Measurements from ENCODE around the gene TAS2R50. TPM values are rescaled to one million over a fixed set of nuclear protein-coding genes. Genes with fewer than 3 reads are reported as not detected.
"Not testable (repeated sequence)": the region's sequence is repeated elsewhere in the genome, so short reads cannot be mapped to it uniquely, and the experiment has no call there.

The TAS2R50 gene, protein sequence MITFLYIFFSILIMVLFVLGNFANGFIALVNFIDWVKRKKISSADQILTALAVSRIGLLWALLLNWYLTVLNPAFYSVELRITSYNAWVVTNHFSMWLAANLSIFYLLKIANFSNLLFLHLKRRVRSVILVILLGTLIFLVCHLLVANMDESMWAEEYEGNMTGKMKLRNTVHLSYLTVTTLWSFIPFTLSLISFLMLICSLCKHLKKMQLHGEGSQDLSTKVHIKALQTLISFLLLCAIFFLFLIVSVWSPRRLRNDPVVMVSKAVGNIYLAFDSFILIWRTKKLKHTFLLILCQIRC
- total RNA-seq (2021; fragmentation: NEBNext Ultra II Directional; extraction: Animal tissue kit (Norgen Biotek cat#: 25700)) = under 1 TPM in 4 of 6 experiments, not detected in 2; 0.19 to 0.32 (median 0.22) TPM
- long read RNA-seq = 0 reads

DNA sequence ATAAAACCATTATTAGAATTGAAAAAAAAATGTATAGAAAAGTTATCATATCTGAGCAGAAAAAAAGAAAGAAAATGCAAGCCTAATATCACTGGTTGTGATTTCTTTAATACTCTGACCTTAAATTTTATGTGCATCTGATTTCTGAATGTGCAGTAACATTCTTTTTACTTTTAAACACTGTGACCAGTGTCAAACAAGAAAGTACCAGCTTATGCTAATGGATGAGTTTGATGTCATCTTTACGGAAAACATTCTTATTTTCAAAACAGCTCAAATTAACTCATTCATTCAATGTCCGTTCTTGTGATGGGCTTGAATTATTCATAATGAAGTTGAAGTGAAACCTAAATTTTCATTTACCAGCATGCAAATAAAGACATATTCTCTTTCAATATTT, at the start of gene TAS2R50:
Gene TAS2R50 (minus strand): TSS at position 101 of the 400 bp plus-strand sequence. CDS start 52 bp downstream, at position 49.
- no peak within 1 kb of the TSS for H3K27ac Mint-ChIP-seq
- H3K36me3 Mint-ChIP-seq (ENCODE audit: low read depth) = peaks cover 17% of the 10 kb centered on the region
- DNase-seq = no peak
- H3K4me3 Mint-ChIP-seq = no peak within 1 kb of the TSS
- peaks cover 6% of the 10 kb centered on the region; the same call in 1 of the 2 replicates for H3K9me3 Mint-ChIP-seq
- H3K4me1 Mint-ChIP-seq (ENCODE audit: low read depth) = no peaks in the 10 kb centered on the region
- TF ChIP-seq, protein P1, sequence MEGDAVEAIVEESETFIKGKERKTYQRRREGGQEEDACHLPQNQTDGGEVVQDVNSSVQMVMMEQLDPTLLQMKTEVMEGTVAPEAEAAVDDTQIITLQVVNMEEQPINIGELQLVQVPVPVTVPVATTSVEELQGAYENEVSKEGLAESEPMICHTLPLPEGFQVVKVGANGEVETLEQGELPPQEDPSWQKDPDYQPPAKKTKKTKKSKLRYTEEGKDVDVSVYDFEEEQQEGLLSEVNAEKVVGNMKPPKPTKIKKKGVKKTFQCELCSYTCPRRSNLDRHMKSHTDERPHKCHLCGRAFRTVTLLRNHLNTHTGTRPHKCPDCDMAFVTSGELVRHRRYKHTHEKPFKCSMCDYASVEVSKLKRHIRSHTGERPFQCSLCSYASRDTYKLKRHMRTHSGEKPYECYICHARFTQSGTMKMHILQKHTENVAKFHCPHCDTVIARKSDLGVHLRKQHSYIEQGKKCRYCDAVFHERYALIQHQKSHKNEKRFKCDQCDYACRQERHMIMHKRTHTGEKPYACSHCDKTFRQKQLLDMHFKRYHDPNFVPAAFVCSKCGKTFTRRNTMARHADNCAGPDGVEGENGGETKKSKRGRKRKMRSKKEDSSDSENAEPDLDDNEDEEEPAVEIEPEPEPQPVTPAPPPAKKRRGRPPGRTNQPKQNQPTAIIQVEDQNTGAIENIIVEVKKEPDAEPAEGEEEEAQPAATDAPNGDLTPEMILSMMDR (IDR thresholded peaks at IDR 0.05) = no peak
- H3K27me3 Mint-ChIP-seq (ENCODE audit: insufficient read depth) = no peaks in the 10 kb centered on the region

DNA sequence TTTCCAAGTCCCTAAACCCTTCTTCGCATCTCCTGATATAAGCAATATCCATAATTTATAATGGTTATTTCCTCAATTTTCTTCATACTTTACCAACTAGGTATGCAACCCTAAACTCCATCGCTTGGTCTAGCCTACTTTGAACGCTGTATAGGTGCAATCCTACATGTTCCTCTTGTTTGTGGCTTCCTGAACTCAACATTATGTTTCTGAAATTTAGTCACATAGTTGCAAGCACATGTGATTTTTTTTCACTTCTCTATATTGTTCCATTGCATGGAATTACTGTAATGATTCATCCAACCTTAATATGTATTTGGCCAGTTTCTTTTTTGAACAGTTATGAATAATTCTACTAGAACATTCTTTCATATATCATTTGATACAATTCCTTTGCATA, 47.2 kb upstream of the TAS2R50 start:
- H3K4me1 Mint-ChIP-seq (ENCODE audit: low read depth); H3K4me3 Mint-ChIP-seq; H3K9me3 Mint-ChIP-seq; H3K27ac Mint-ChIP-seq; H3K27me3 Mint-ChIP-seq (ENCODE audit: insufficient read depth); DNase-seq: not testable (repeated sequence)
- H3K36me3 Mint-ChIP-seq (ENCODE audit: low read depth) = peaks cover 15% of the 10 kb centered on the region

DNA sequence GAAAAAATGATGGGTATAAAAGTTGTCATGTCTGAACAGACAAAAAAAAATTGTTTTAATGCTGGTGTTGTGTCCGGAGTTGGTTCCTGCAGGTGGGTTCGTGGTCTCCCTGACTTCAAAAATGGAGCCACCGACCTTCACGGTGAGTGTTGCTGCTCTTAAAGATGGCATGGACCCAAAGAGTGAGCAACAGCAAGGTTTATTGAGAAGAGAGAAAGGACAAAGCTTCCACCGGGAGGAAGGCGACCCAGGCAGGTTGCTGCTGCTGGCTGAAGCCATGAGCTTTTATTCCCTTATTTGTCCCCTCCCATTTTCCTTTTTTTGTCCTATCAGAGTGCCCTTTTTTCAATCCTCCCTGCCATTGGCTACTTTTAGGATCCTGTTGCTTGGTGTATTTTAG, 44.6 kb upstream of the TAS2R50 start, which contains the start of gene TAS2R31:
Gene TAS2R31 (minus strand): TSS at position 101 of the 400 bp plus-strand sequence. CDS start 72 bp downstream, at position 29.
- Mint-ChIP-seq H3K27me3 (ENCODE audit: insufficient read depth) (no peaks in the 10 kb centered on the region), H3K27ac (no peak within 1 kb of the TSS), H3K4me3 (no peak within 1 kb of the TSS), H3K36me3 (ENCODE audit: low read depth) (peaks cover 16% of the 10 kb centered on the region), H3K4me1 (ENCODE audit: low read depth) (no peaks in the 10 kb centered on the region), H3K9me3 (no peaks in the 10 kb centered on the region)
- TF ChIP-seq, protein P1 (IDR thresholded peaks at IDR 0.05) = no peak
- DNase-seq = no peak

DNA sequence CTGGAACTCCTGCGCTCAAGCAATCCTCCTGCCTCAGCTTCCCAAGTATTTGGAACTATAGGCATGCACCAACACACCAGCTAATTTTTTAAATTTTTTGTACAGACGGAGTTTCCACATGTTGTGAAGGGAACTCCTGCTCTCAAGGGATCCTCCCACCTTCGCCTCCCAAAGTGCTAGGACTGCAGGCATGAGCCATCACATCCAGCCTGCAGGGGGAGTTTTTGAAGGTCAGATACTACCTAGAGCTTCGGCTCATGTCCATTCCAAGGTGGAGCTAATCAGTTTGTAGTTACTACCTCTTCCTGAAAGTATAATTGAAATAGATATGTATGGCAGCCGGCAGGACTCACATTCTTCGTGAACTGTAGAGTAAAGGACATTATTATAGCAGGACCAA, 39.4 kb upstream of the TAS2R50 start:
- H3K4me1 Mint-ChIP-seq (ENCODE audit: low read depth) = no peaks in the 10 kb centered on the region
- H3K27me3 Mint-ChIP-seq (ENCODE audit: insufficient read depth) = no peaks in the 10 kb centered on the region
- peaks cover 6% of the 10 kb centered on the region; the same call in 1 of the 2 replicates for H3K9me3 Mint-ChIP-seq
- no peak for DNase-seq
- H3K27ac Mint-ChIP-seq = no peak overlapping the region
- H3K4me3 Mint-ChIP-seq = no peak overlapping the region
- TF ChIP-seq, protein P1 (IDR thresholded peaks at IDR 0.05) = no peak
- peaks cover 15% of the 10 kb centered on the region for H3K36me3 Mint-ChIP-seq (ENCODE audit: low read depth)

DNA sequence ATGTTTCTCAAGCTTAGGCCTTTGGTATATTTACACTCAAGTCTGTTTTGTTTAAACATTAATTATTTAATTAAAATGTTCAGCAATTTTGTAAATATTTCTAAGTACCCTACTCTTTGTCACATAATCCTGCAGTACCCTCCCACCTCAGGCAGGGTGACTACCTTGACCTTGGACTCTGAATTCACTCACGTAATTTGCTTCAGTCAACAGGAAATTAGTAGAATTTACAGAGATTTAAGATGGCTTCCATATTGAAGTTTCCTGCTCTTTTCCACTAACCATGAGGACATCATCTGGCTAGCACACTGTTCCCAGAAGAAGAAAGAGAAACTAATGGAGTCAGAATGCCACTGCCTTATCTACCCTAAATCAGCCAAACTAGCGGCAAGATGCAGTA, 36.7 kb upstream of the TAS2R50 start:
- H3K36me3 Mint-ChIP-seq (ENCODE audit: low read depth) = peaks cover 15% of the 10 kb centered on the region
- H3K4me3 Mint-ChIP-seq = no peak overlapping the region
- H3K9me3 Mint-ChIP-seq = peaks cover 6% of the 10 kb centered on the region; the same call in 1 of the 2 replicates
- TF ChIP-seq, protein P1 (IDR thresholded peaks at IDR 0.05) = no peak
- no peak overlapping the region for H3K27ac Mint-ChIP-seq
- no peaks in the 10 kb centered on the region for H3K4me1 Mint-ChIP-seq (ENCODE audit: low read depth)
- no peaks in the 10 kb centered on the region for H3K27me3 Mint-ChIP-seq (ENCODE audit: insufficient read depth)
- DNase-seq = no peak

DNA sequence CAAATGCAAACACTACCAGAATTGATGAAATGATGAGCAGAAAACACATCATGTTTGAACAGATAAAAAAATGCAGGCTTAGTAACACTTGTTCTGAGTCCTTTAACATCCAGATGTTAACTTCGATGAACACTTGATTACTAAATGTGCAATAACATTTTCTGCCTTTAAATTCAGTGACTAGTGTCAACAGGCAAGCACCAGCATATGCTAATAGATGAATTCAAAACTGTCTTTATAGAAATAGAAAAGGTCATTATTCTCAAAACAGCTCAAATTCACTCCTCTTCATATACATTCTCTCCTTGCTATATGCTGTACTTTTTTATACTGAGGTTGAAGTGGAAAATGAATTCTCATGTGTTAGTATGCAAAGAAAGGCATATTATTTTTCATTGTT, 35.8 kb upstream of the TAS2R50 start, which contains the start of gene TAS2R19:
Gene TAS2R19 (minus strand): TSS at position 101 of the 400 bp plus-strand sequence. CDS start 49 bp downstream, at position 52.
- H3K36me3 Mint-ChIP-seq (ENCODE audit: low read depth) = peaks cover 10% of the 10 kb centered on the region
- no peak for DNase-seq
- H3K4me3 Mint-ChIP-seq = no peak within 1 kb of the TSS
- no peaks in the 10 kb centered on the region for H3K4me1 Mint-ChIP-seq (ENCODE audit: low read depth)
- TF ChIP-seq, protein P1 (IDR thresholded peaks at IDR 0.05) = no peak
- peaks cover 6% of the 10 kb centered on the region; the same call in 1 of the 2 replicates for H3K9me3 Mint-ChIP-seq
- H3K27ac Mint-ChIP-seq = no peak within 1 kb of the TSS
- H3K27me3 Mint-ChIP-seq (ENCODE audit: insufficient read depth) = no peaks in the 10 kb centered on the region

All from HFFc6 (cell line).